Peyer's patch (tissue), 4 donors: ENCODE results near the gene S100A7. TPM values are rescaled to one million over a fixed set of nuclear protein-coding genes. Genes with fewer than 3 reads are reported as not detected.

ENCODE experiments used
- DNase-seq, 3 donors: peaks; one replicate each; pipeline ENCODE4 v3.0.0-alpha.2; 2017 to 2019
- H3K27ac ChIP-seq, 4 donors: fragments of 200-600 bp; sonication (generic); one replicate each; pipeline ENCODE4 v1.5.1; 2016 to 2019
- H3K27me3 ChIP-seq, 2 donors: fragments of 200-600 bp; sonication (generic); one replicate each; pipeline ENCODE4 v1.5.1; 2019
- H3K36me3 ChIP-seq, 3 donors: fragments of 200-600 bp; sonication (generic); one replicate each; pipeline ENCODE4 v1.5.1; 2016 to 2019
- H3K4me1 ChIP-seq, 4 donors: fragments of 200-600 bp; sonication (generic); one replicate each; pipeline ENCODE4 v1.5.1; 2016 to 2019
- H3K4me3 ChIP-seq, 4 donors: fragments of 200-600 bp; sonication (generic); 1 replicate in 3 of 4; 2 replicates in 1 of 4; pipeline ENCODE4 v1.5.1; 2016 to 2019; ENCODE audit warnings: mild to moderate bottlenecking in 1 of 4
- H3K9me3 ChIP-seq, 4 donors: fragments of 200-600 bp; sonication (generic); one replicate each; pipeline ENCODE4 v1.5.1; 2016 to 2019; ENCODE audit warnings: mild to moderate bottlenecking in 1 of 4
- POLR2A ChIP-seq, 2 donors: fragments of 450-650 bp; IDR thresholded peaks; one replicate each; pipeline ENCODE4 v1.5.1; 2017; ENCODE audit warnings: antibody characterized with exemption in 2 of 2, mild to moderate bottlenecking in 2 of 2, moderate library complexity in 2 of 2
- total RNA-seq, 4 donors: library from RNA; depleted of rRNA; stranded (reverse); fragments of >200 nt; gene quantifications; one replicate each; pipeline ENCODE4 v1.1.0, GENCODE V29; 2016
- TF ChIP-seq, protein P1 (sequence below), 6 experiments: fragments of 450-650 bp in 4 of 6; fragments of 200-600 bp in 2 of 6; sonication (generic) in 1 of 6; IDR thresholded peaks; one replicate each; pipeline ENCODE4 v1.5.1; 2017 to 2019; ENCODE audit warnings: antibody characterized with exemption in 6 of 6, mild to moderate bottlenecking in 3 of 6, moderate library complexity in 1 of 6

Gene S100A7
- total RNA-seq, 4 donors from 2014 or later, result not detected

DNA sequence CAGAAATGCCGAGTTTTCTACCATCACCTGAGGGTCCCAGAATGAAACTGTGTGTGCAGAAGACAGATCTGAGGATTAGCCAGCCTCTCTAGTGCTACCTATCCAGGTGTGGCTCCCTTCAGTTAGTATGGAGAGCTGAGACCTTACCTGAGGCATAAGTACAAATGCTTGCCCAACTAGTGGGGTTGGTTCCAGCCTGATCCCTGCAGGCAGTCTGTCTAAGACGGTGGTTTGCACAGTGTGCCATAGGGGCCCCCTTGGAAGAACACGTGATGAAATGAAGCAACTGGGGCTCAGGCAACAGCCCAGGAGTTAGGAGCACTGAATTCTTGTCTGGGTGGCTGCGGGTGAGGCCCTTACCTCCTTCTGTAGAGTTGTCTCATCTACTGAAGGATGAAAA is 28.5 kb downstream of the S100A7 start:
- H3K36me3 ChIP-seq, result no peaks in the 10 kb centered on the region
- no peak overlapping the region for H3K27ac ChIP-seq
- no peak for DNase-seq
- no peaks in the 10 kb centered on the region for H3K27me3 ChIP-seq
- H3K4me3 ChIP-seq, result no peak overlapping the region
- TF ChIP-seq POLR2A (IDR thresholded peaks at IDR 0.05), result no peak
- TF ChIP-seq, protein P1, sequence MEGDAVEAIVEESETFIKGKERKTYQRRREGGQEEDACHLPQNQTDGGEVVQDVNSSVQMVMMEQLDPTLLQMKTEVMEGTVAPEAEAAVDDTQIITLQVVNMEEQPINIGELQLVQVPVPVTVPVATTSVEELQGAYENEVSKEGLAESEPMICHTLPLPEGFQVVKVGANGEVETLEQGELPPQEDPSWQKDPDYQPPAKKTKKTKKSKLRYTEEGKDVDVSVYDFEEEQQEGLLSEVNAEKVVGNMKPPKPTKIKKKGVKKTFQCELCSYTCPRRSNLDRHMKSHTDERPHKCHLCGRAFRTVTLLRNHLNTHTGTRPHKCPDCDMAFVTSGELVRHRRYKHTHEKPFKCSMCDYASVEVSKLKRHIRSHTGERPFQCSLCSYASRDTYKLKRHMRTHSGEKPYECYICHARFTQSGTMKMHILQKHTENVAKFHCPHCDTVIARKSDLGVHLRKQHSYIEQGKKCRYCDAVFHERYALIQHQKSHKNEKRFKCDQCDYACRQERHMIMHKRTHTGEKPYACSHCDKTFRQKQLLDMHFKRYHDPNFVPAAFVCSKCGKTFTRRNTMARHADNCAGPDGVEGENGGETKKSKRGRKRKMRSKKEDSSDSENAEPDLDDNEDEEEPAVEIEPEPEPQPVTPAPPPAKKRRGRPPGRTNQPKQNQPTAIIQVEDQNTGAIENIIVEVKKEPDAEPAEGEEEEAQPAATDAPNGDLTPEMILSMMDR (IDR thresholded peaks at IDR 0.05), result no peak
- H3K9me3 ChIP-seq, result no peaks in the 10 kb centered on the region
- no peaks in the 10 kb centered on the region for H3K4me1 ChIP-seq

DNA sequence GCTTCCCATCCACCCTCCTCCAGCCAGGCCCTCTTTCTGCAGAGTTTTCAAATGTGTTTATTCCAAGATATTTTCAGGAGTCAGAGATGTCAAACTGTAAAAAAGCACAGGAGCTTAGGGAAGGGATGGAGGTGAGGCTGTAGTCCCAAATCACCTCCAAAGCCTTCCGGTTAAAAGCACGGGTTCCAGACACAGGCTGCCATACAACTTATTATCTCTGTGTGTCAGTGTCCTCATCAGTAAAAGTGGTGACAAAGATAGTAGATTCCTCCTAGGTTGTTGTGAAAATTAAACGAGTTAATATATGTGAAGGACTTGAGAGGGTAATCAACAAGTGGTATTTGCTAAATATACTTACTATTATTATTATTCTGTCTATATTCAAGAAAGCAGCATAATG is 29.0 kb downstream of the S100A7 start:
- TF ChIP-seq, protein P1 (IDR thresholded peaks at IDR 0.05), result no peak
- no peak for TF ChIP-seq POLR2A (IDR thresholded peaks at IDR 0.05)
- Histone ChIP-seq H3K9me3 (no peaks in the 10 kb centered on the region), H3K36me3 (no peaks in the 10 kb centered on the region), H3K4me1 (no peaks in the 10 kb centered on the region), H3K4me3 (no peak overlapping the region), H3K27ac (no peak overlapping the region), H3K27me3 (no peaks in the 10 kb centered on the region)
- no peak for DNase-seq

DNA sequence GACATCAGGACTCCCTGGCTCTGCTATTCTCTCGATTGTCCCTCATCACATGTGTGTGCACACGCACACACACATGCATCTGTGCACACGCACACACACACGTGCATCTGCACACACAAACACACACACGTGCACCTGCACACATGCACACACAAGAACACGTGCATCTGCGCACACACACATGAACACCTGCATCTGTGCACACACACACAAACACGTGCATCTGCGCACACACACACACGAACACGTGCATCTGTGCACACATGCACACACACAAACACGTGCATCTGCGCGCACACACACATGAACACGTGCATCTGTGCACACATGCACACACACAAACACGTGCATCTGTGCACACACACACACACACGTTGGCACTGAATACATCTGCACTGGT is 29.4 kb downstream of the S100A7 start:
- Histone ChIP-seq H3K27ac (no peak overlapping the region), H3K4me1 (no peaks in the 10 kb centered on the region), H3K27me3 (no peaks in the 10 kb centered on the region), H3K36me3 (no peaks in the 10 kb centered on the region), H3K4me3 (no peak overlapping the region), H3K9me3 (no peaks in the 10 kb centered on the region)
- no peak for TF ChIP-seq POLR2A (IDR thresholded peaks at IDR 0.05)
- TF ChIP-seq, protein P1 (IDR thresholded peaks at IDR 0.05), result no peak
- DNase-seq, result no peak

DNA sequence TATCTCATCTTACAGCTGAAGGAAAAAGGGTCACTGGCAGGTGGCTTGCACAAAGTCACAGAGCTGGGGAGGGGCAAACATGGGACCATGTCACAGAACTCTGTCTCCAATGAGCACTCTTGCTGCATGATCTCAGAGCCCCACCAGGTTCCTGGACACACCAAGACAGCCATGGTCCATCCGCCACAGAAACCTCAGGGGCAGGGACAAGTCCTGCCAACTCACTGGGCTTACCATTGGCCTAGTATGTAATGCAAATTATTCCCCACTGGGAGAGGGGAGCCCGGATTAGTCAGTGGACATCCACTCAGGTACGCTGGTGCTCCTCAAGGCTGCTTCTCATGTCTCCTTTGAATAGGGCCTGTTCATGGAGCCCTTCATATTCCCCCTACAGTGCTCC is 29.9 kb downstream of the S100A7 start:
- no peaks in the 10 kb centered on the region for H3K27me3 ChIP-seq
- H3K36me3 ChIP-seq, result no peaks in the 10 kb centered on the region
- H3K27ac ChIP-seq, result no peak overlapping the region
- H3K4me3 ChIP-seq, result no peak overlapping the region
- TF ChIP-seq, protein P1 (IDR thresholded peaks at IDR 0.05), result no peak
- TF ChIP-seq POLR2A (IDR thresholded peaks at IDR 0.05), result no peak
- no peaks in the 10 kb centered on the region for H3K4me1 ChIP-seq
- H3K9me3 ChIP-seq, result no peaks in the 10 kb centered on the region
- DNase-seq, result no peak

DNA sequence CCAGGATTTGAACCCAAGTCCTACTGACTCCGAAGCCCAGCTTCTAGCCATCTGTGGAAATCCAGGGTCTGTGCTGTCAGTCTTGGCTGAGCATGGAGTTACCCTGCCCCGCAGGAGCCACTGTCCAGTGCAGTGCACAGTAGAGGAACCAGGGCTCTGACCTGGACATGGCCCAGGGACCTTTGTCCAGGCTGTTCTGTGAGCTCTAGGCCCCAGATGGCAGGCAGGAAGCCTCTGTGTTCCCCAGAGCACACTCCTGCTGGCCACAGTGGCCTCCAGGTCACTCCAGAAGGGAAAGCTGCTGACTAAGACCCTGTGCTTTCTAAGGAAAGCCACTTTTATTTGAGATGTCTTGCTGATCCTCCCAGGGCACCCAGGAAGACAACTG is 30.3 kb downstream of the S100A7 start:
- TF ChIP-seq POLR2A (IDR thresholded peaks at IDR 0.05), result no peak
- TF ChIP-seq, protein P1 (IDR thresholded peaks at IDR 0.05), result no peak
- H3K27ac ChIP-seq, result no peak overlapping the region
- no peaks in the 10 kb centered on the region for H3K4me1 ChIP-seq
- H3K9me3 ChIP-seq, result no peaks in the 10 kb centered on the region
- H3K27me3 ChIP-seq, result no peaks in the 10 kb centered on the region
- DNase-seq, result no peak
- H3K4me3 ChIP-seq, result no peak overlapping the region
- no peaks in the 10 kb centered on the region for H3K36me3 ChIP-seq
